H9 (cell line): Measurements from ENCODE around the gene SERPINB13. TPM values are rescaled to one million over a fixed set of nuclear protein-coding genes. Genes with fewer than 3 reads are reported as not detected.
A peak's percentile ranks its signal among the peaks of the same experiment; 100 is the strongest.

ENCODE experiments used
- DNase-seq: peaks from one replicate; pipeline ENCODE4 v3.0.0-alpha.2; 2017
- H2AFZ ChIP-seq: one replicate; pipeline ENCODE4 v1.6.1; 2013; ENCODE audit warnings: mild to moderate bottlenecking, low read length, control low read depth, moderate library complexity
- H2AK5ac ChIP-seq: 2 replicates; pipeline ENCODE4 v1.6.1; 2013; ENCODE audit warnings: low read length, control low read depth, mixed read lengths; ENCODE audit not compliant: insufficient read length
- H2BK120ac ChIP-seq: one replicate; pipeline ENCODE4 v1.6.1; 2013; ENCODE audit warnings: low read depth, mild to moderate bottlenecking, low read length, control low read depth, inconsistent platforms; ENCODE audit not compliant: poor library complexity, severe bottlenecking
- H2BK12ac ChIP-seq: 2 replicates; pipeline ENCODE4 v1.6.1; 2013; ENCODE audit warnings: low read length, control low read depth, mixed read lengths, low read depth; ENCODE audit not compliant: insufficient read length
- H2BK15ac ChIP-seq: 2 replicates; pipeline ENCODE4 v1.6.1; 2013; ENCODE audit warnings: low read depth, low read length, control low read depth
- H2BK20ac ChIP-seq: one replicate; pipeline ENCODE4 v1.6.1; 2013; ENCODE audit warnings: low read depth, mild to moderate bottlenecking, low read length, control low read depth, inconsistent platforms; ENCODE audit not compliant: poor library complexity, severe bottlenecking
- H2BK5ac ChIP-seq: 2 replicates; pipeline ENCODE4 v1.6.1; 2013; ENCODE audit warnings: low read length, control low read depth, mixed read lengths; ENCODE audit not compliant: insufficient read length
- H3K14ac ChIP-seq: 2 replicates; pipeline ENCODE4 v1.6.1; 2013; ENCODE audit warnings: low read length, control low read depth; ENCODE audit not compliant: insufficient read depth
- H3K18ac ChIP-seq: 2 replicates; pipeline ENCODE4 v1.6.1; 2013; ENCODE audit warnings: low read depth, mild to moderate bottlenecking, mixed read lengths, low read length, control low read depth; ENCODE audit not compliant: insufficient read length
- H3K23ac ChIP-seq: 2 replicates; pipeline ENCODE4 v1.6.1; 2013; ENCODE audit warnings: low read length, control low read depth, mixed read lengths, low read depth; ENCODE audit not compliant: insufficient read length
- H3K23me2 ChIP-seq: 2 replicates; pipeline ENCODE4 v1.6.1; 2013; ENCODE audit warnings: low read depth, mild to moderate bottlenecking, mixed read lengths, low read length, control low read depth; ENCODE audit not compliant: insufficient read length, poor library complexity, severe bottlenecking
- H3K27ac ChIP-seq: 2 replicates; pipeline ENCODE4 v1.5.1; 2013; ENCODE audit warnings: low read length, control low read depth, mixed read lengths, low read depth; ENCODE audit not compliant: insufficient read length
- H3K27me3 ChIP-seq: 2 replicates; pipeline ENCODE4 v1.6.1; 2013; ENCODE audit warnings: low read length, control low read depth, inconsistent platforms; ENCODE audit not compliant: insufficient read depth
- H3K4ac ChIP-seq: 2 replicates; pipeline ENCODE4 v1.6.1; 2013; ENCODE audit warnings: low read depth, mild to moderate bottlenecking, control low read depth, inconsistent platforms, low read length, moderate library complexity
- H3K4me1 ChIP-seq: 2 replicates; pipeline ENCODE4 v1.6.1; 2013; ENCODE audit warnings: low read length, control low read depth, inconsistent platforms; ENCODE audit not compliant: insufficient read depth
- H3K4me2 ChIP-seq: 2 replicates; pipeline ENCODE4 v1.6.1; 2013; ENCODE audit warnings: low read length, control low read depth, mixed read lengths; ENCODE audit not compliant: insufficient read length, insufficient read depth
- H3K56ac ChIP-seq: 2 replicates; pipeline ENCODE4 v1.6.1; 2013; ENCODE audit warnings: low read depth, mild to moderate bottlenecking, mixed read lengths, low read length, control low read depth; ENCODE audit not compliant: insufficient read length
- H3K79me1 ChIP-seq: 2 replicates; pipeline ENCODE4 v1.6.1; 2013; ENCODE audit warnings: low read depth, mild to moderate bottlenecking, moderate library complexity, low read length, control low read depth, inconsistent platforms; ENCODE audit not compliant: insufficient read depth, poor library complexity, severe bottlenecking
- H3K79me2 ChIP-seq: 2 replicates; pipeline ENCODE4 v1.6.1; 2013; ENCODE audit warnings: low read length, control low read depth, inconsistent platforms; ENCODE audit not compliant: insufficient read depth
- H3K9ac ChIP-seq: 2 replicates; pipeline ENCODE4 v1.6.1; 2013; ENCODE audit warnings: low read length, control low read depth, mixed read lengths; ENCODE audit not compliant: insufficient read length; ENCODE audit errors: extremely low read depth
- H3K9me3 ChIP-seq: one replicate; pipeline ENCODE4 v1.6.1; 2013; ENCODE audit warnings: low read depth, low read length, inconsistent platforms; ENCODE audit not compliant: control insufficient read depth
- H3T11ph ChIP-seq: one replicate; pipeline ENCODE4 v1.6.1; 2013; ENCODE audit warnings: mild to moderate bottlenecking, low read length, control low read depth, inconsistent platforms
- H4K20me1 ChIP-seq: one replicate; pipeline ENCODE4 v1.6.1; 2013; ENCODE audit not compliant: control insufficient read depth, insufficient read length, insufficient read depth
- H4K5ac ChIP-seq: 2 replicates; pipeline ENCODE4 v1.6.1; 2013; ENCODE audit warnings: low read depth, mild to moderate bottlenecking, mixed read lengths, low read length, control low read depth; ENCODE audit not compliant: insufficient read length
- H4K8ac ChIP-seq: replicated peaks from 2 replicates; pipeline ENCODE4 v1.6.1; 2013; ENCODE audit warnings: low read length, control low read depth, mixed read lengths, low read depth; ENCODE audit not compliant: insufficient read length
- H4K91ac ChIP-seq: 2 replicates; pipeline ENCODE4 v1.6.1; 2013; ENCODE audit warnings: low read depth, mild to moderate bottlenecking, moderate library complexity, mixed read lengths, low read length, control low read depth; ENCODE audit not compliant: insufficient read length
- H3K27ac Mint-ChIP-seq, 3 experiments: 2 replicates in 2 of 3; 3 replicates in 1 of 3; pipeline ENCODE4 v1.8.0; 2020 to 2021; ENCODE audit warnings: mixed read lengths in 3 of 3, mild to moderate bottlenecking in 1 of 3, moderate library complexity in 1 of 3
- H3K27me3 Mint-ChIP-seq: 2 replicates; pipeline ENCODE4 v1.8.0; 2021; ENCODE audit warnings: low read depth, mild to moderate bottlenecking, moderate library complexity, mixed read lengths
- H3K36me3 Mint-ChIP-seq, 3 experiments: 2 replicates in 2 of 3; 3 replicates in 1 of 3; pipeline ENCODE4 v1.8.0; 2020 to 2021; ENCODE audit warnings: low read depth in 3 of 3, mixed read lengths in 3 of 3; ENCODE audit not compliant: insufficient read depth in 1 of 3
- H3K4me1 Mint-ChIP-seq, 2 experiments: 2 replicates each; pipeline ENCODE4 v1.8.0; 2020; ENCODE audit warnings: mixed read lengths in 2 of 2
- H3K4me3 Mint-ChIP-seq, 2 experiments: 2 replicates in 1 of 2; 3 replicates in 1 of 2; pipeline ENCODE4 v1.8.0; 2020 to 2021; ENCODE audit warnings: mild to moderate bottlenecking in 2 of 2, mixed read lengths in 2 of 2, moderate library complexity in 1 of 2
- H3K9me3 Mint-ChIP-seq, 2 experiments: 2 replicates in 1 of 2; 3 replicates in 1 of 2; pipeline ENCODE4 v1.8.0; 2020; ENCODE audit warnings: mild to moderate bottlenecking in 2 of 2, mixed read lengths in 2 of 2, moderate library complexity in 1 of 2
- WGBS: extraction: QIAGEN DNeasy Blood & Tissue Kit; methylation state at CpG from one replicate; pipeline ENCODE4 v1.1.7; 2013; ENCODE audit warnings: missing lambda C conversion rate, low lambda C conversion rate, mixed read lengths; ENCODE audit not compliant: insufficient read length; ENCODE audit errors: extremely low coverage; 5-methylcytosine and 5-hydroxymethylcytosine counted together
- total RNA-seq: library from RNA; stranded (reverse); gene quantifications from 2 replicates; pipeline ENCODE4 v1.2.1, GENCODE V29; 2021
- TF ChIP-seq, protein P1 (sequence below): fragments of 200-600 bp; sonication (generic); conservative IDR thresholded peaks from 3 replicates; pipeline ENCODE4 v1.8.0; 2021; ENCODE audit warnings: antibody characterized with exemption, mild to moderate bottlenecking

The SERPINB13 gene
- total RNA-seq, 1 experiment from 2014 or later = not detected

- Mint-ChIP-seq H3K9me3 (no peaks in the 10 kb centered on the region), H3K27ac (peak overlapping the region in 1 of 3 experiments; percentile 40; a peak in 1 of 7 replicates), H3K4me1 (peaks cover 0 to 6% of the 10 kb centered on the region in 2 experiments; a peak in 2 of 4 replicates), H3K27me3 (peaks cover 2% of the 10 kb centered on the region), H3K4me3 (no peak overlapping the region), H3K36me3 (no peaks in the 10 kb centered on the region)
- Histone ChIP-seq H2AK5ac (no peak overlapping the region), H3K9ac (no peak overlapping the region), H4K8ac (no peak overlapping the region), H3K4ac (no peak overlapping the region), H3K9me3 (no peaks in the 10 kb centered on the region), H3K79me2 (no peaks in the 10 kb centered on the region), H3K14ac (no peak overlapping the region), H4K5ac (no peak overlapping the region), H3K56ac (no peak overlapping the region), H2AFZ (no peak overlapping the region), H2BK5ac (no peak overlapping the region), H2BK15ac (no peak overlapping the region), H2BK12ac (no peak overlapping the region), H3K27me3 (no peaks in the 10 kb centered on the region), H3K27ac (no peak overlapping the region), H4K91ac (no peak overlapping the region), H4K20me1 (no peaks in the 10 kb centered on the region), H2BK120ac (no peak overlapping the region), H3K23me2 (no peaks in the 10 kb centered on the region), H3K4me2 (no peak overlapping the region), H3K79me1 (no peaks in the 10 kb centered on the region), H3K18ac (no peak overlapping the region), H3K4me1 (no peaks in the 10 kb centered on the region), H3K23ac (no peak overlapping the region), H2BK20ac (no peak overlapping the region), H3T11ph (no peak overlapping the region)
- TF ChIP-seq, protein P1, sequence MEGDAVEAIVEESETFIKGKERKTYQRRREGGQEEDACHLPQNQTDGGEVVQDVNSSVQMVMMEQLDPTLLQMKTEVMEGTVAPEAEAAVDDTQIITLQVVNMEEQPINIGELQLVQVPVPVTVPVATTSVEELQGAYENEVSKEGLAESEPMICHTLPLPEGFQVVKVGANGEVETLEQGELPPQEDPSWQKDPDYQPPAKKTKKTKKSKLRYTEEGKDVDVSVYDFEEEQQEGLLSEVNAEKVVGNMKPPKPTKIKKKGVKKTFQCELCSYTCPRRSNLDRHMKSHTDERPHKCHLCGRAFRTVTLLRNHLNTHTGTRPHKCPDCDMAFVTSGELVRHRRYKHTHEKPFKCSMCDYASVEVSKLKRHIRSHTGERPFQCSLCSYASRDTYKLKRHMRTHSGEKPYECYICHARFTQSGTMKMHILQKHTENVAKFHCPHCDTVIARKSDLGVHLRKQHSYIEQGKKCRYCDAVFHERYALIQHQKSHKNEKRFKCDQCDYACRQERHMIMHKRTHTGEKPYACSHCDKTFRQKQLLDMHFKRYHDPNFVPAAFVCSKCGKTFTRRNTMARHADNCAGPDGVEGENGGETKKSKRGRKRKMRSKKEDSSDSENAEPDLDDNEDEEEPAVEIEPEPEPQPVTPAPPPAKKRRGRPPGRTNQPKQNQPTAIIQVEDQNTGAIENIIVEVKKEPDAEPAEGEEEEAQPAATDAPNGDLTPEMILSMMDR = no peak
- no peak for DNase-seq
- WGBS = no CpG with 5 or more reads among the region's 4 CpGs
These were observed 1.2 kb upstream of the SERPINB13 start for GRCh38 chr18:63585988-63586387.
